Stimulated activated CD8-positive, alpha-beta memory T cell treated with anti-CD3 and anti-CD28 coated beads, Interleukin-12 subunit alpha, Interleukin-12 subunit beta, amount 100 ng/mL, for 1 hour (primary cell): ENCODE measurements around the gene CPB2.

ENCODE experiments used
- DNase-seq: peaks from one replicate; pipeline ENCODE4 v3.0.0-alpha.2; 2020; ENCODE audit warnings: low read depth

The CPB2 gene

GRCh38 chr13:46097015-46097414 lies 7.8 kb downstream of the CPB2 start:
- no peak for DNase-seq

DNA sequence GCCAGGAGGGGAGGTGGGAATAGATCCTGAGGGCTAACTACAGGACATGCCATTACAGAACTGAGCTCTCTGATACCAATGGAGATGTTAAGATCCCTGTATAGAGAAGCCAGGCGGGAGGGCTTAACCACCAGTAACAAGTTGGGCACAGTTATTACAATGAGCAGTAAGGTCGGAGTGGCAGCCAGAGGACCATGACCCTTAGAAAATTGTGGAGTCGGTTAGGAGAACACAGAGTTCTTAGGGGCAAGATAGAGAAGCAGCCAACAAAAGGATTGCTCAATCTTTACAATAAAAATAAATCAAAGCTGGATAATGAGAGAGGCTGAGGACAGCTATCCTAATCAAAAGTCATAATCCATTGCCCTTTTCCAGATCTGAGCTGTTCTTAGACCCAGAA lies 10.4 kb downstream of the CPB2 start:
- DNase-seq: no peak

- DNase-seq: no peak
These were observed 15.8 kb downstream of the CPB2 start for GRCh38 chr13:46088821-46089562.

DNA sequence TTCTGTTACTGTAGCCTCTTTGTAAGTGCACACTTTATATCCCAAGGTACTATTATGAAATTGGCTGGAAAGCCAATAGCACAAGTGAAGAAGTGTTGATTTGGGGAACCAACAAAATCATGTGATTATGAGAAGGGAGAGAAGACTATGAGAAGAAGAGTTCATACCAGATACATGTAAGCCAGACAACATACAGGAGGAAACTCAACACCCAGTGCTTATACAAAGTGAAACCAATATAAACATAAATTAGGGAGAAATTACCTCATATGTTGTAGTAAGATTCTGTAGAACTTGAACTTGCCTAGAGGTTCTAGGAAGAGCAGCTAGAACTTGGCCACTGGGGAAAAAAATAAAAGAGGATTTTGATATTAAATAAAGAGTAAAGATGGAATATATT lies 17.4 kb downstream of the CPB2 start:
- no peak for DNase-seq

- no peak for DNase-seq
These were observed 17.8 kb downstream of the CPB2 start for GRCh38 chr13:46086985-46087384.

- no peak for DNase-seq
These were observed 18.4 kb downstream of the CPB2 start for GRCh38 chr13:46086421-46086922.

GRCh38 chr13:46085737-46086136 lies 19.1 kb downstream of the CPB2 start:
- DNase-seq: no peak

GRCh38 chr13:46082324-46082723 lies 22.5 kb downstream of the CPB2 start:
- no peak for DNase-seq

DNA sequence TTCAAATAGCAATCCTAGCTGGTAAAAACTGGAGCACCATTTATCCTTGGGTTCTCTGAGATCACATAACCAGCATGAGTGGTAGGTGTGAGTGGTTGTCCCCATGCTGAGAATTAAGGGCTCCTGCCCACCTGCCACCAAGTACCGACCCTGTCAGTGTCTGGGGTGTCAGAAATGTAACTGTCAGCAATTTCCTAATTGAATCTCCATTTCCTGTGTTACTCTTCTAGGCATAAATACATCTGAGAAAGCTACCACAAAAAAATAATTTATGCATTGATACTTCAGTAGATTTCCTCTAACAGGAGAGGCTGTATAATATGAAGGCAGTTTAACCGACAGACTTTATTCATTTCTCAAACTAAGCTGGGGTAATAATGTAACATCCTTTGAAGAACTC lies 25.1 kb downstream of the CPB2 start:
- no peak for DNase-seq

DNA sequence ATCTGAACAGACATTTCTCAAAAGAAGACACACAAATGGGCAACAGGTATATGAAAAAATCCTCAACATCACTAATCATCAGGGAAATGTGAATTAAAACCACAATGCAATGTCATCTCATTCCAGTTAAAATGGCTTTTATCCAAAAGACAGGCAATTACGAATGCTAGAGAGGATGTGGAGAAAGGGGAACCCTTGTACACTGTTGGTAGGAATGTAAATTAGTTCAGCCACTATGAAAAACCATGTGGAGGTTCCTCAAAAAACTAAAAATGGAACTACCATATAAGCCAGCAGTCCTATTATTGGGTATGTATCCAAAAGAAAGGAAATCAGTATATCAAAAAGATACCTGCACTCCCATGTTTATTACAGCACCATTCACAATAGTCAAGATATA lies 27.6 kb downstream of the CPB2 start:
- no peak for DNase-seq

- no peak for DNase-seq
These were observed 28.0 kb downstream of the CPB2 start for GRCh38 chr13:46076827-46077226.

- DNase-seq: no peak
These were observed 29.0 kb downstream of the CPB2 start for GRCh38 chr13:46075811-46076210.

DNA sequence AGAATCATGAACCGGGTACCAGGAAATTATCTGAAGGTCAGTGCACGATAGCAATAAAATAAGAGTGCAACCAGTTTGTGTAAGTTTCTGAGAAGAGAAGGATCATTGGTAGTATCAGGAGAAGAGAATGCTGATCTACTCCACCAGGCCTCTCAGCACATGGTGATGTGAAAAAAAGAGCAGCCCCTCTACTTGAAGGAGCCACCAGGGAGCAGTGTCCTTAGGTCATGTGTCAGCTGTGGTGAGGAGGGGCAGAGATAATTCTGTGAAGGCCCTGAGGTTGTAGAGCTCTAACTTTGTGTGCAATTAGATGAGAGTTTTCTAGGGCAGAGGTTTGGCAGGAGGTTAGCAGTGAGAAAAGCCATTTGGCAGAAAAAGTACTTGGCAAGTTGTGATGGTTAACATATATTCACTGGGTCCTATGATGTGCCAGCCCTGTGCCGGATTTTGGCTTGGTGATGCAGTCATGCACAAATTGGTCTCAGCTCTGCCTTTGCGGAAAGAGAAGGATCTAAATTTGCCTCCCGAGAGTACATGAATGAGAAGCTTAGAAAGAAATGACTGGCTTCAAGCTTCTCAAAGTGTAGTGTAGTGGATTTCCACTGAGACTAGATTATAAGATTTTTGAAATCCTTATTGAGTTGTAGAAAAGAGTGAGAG lies 33.1 kb downstream of the CPB2 start:
- no peak for DNase-seq

- no peak for DNase-seq
These were observed 41.5 kb downstream of the CPB2 start for GRCh38 chr13:46063292-46063691.

- DNase-seq: no peak
These were observed 42.6 kb downstream of the CPB2 start for GRCh38 chr13:46062185-46062584.

- no peak for DNase-seq
These were observed 45.4 kb downstream of the CPB2 start for GRCh38 chr13:46059405-46059804.

DNA sequence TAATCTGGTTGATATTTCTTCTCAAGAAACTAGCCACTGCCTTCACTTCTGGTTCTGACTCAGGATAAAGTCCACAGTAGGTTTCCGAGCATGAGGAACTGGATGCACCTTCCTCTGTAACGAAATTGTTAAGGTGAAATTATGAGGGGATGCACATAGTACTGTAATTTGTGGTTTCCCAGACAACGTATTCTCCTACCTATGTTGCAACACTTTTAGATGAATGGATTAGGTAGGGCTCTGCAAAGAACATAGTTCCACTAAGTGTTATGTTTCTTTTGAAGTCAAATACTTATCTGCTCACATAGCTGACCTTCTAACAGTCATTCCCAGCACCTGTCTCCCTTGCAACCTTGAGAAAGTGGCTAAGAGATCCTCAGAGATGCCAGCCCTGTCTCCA lies 46.6 kb downstream of the CPB2 start:
- no peak for DNase-seq

DNA sequence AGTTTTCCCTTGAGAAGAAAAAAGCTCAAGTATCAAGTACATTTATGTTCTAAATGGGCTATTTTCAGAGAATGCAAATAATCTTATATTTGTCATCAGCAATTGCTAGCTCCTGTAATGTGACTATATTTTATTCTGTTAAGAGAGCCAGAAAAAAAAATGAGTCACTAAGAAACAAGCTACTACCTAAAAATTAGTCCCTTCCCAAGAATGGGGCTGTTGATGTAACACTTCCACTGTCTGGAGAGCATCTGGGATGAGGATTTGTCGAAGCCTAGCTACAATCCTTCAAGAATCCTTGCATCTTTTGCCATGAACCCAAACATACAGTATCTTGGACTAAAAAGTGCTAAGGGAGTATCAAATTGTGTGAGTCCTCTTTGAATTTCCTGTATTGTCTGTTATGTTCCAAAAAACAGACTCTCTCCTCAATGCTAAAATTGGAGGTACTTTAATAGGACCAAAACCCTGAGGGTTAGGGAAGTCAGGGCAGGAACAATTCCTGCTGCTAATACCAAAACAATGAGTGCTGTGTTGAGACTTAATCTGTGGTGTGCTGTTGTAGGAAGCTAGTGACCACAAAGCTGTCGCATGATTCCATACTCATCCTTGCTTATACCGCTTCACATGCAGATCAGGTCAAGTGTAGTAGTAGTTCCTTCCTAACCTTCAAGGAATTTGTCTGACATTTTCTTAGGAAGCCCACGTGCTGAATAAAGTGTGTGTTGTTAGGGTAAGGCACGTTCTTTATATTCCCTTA lies 47.4 kb downstream of the CPB2 start:
- DNase-seq: no peak

DNA sequence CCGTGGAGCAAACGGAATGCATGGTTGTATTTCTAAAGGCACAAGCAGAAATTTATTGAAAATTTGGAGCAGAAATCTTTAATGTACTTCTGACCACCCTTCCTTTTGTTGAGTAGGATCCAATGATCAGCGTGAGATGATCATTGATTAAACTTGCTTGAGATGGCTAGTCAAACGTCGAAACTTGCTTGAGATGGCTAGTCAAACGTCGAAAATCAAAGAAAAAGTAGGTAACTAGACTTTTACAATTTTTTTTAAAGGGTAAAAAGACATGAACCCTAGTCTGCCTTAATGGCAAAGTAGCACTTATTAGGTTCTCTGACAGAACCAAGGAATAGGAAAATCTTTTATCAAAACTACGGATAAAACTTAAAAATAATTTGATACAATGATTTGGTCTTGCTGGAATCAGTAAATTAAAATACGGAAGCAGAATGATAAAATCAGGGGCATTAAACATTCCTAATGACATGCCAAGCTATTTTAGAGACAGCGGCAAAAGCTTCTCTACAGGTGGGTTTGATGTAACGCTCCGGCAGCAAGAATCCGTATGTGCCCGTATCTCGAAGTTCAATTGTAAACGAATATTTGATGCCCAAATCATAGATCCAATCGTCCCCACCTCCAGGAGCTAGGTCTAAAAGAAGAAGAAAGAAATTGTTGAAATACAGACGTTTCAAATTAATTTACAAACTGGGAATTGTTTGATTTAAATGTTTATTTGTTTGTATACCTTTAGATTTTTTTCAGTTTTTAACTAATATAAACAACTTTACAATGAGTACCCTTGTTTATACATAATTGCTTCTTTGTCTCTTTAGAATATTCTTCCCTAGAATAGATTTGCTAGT lies 51.4 kb downstream of the CPB2 start:
- no peak for DNase-seq

DNA sequence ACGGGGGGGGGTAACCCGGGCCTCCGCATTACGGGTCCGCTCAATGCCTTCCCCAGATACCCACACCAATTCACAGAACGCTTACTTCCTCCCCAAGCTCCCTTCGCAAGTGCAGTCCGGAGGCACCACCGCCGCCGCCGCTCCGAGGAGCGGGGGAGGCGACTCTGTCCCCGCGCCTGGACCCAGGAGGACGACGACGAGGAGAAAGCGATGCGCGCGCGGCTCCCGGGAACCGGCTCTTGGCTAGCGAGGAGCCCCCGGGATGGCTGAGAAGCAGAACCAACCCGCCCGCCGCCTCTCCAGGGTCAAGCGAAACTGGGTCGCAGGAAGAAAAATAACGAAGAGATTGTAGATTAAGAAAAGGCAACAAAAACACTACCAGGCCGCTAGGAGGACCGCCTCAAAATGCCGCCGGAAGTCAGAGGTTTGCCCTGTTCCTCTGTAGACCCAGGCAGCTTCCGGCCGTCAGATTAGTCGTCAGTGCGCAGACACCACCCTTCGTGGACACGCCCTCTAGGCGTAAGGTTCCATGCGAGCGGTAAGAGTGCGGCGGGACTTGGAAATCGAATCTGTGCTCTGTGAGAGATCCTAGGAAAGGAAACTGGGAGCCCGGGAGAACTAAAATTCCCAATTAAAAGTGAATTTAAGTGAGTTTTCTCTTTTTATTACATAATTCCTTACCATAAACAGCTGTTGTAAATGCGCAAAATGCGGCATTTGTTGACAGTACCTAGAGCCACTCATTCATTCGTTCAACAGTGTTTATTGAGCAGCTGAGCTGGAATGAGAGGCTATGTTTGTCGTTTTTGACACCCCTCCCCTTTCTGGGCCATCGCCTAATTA lies 52.3 kb downstream of the CPB2 start, which contains the start of gene ZC3H13:
Gene ZC3H13, minus strand, starts transcription at position 428 of the 843 bp plus-strand sequence. CDS start 7,239 bp downstream, outside the sequence.
- DNase-seq: peak; percentile 90

DNA sequence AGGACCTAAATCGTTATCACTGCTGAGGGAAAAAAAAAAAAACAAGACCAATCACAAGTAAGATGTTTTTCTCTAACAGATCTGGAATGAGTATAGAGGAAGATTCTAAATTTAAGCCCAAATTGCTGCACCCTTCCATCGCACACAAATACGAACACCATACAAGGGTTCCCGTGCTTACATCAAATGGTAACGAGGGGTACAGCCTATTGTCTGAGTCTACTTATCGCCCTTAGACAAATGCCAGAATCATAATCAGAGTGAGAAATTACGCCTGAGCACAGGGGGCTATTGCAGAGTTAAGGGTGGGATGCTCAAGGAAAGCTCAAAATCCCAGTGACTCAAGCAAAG lies 52.9 kb downstream of the CPB2 start:
- DNase-seq: no peak
